Tibial artery (tissue), 4 donors: ENCODE measurements around the gene KRT38.

Experiments used
- DNase-seq, 2 donors: peaks; one replicate each; pipeline ENCODE4 v3.0.0-alpha.2; 2019
- H3K27ac ChIP-seq, 2 donors: fragments of 200-600 bp; sonication (generic) in 1 of 2; 1 replicate in 1 of 2; 2 replicates in 1 of 2; pipeline ENCODE4 v1.5.1; 2018 to 2019; ENCODE audit warnings: mild to moderate bottlenecking in 1 of 2
- H3K27me3 ChIP-seq, 2 donors: fragments of 200-600 bp; sonication (generic) in 1 of 2; one replicate each; pipeline versions ENCODE4 v1.5.1 to v1.6.0; 2016 to 2019
- H3K36me3 ChIP-seq, 3 donors: fragments of 200-600 bp; sonication (generic) in 2 of 3; one replicate each; pipeline ENCODE4 v1.5.1; 2016 to 2019; ENCODE audit warnings: mild to moderate bottlenecking in 2 of 3
- H3K4me1 ChIP-seq, 4 donors: fragments of 200-600 bp; sonication (generic) in 2 of 4; 1 replicate in 3 of 4; 2 replicates in 1 of 4; pipeline ENCODE4 v1.5.1; 2016 to 2019
- H3K4me3 ChIP-seq, 2 donors: fragments of 200-600 bp; sonication (generic) in 1 of 2; 1 replicate in 1 of 2; 2 replicates in 1 of 2; pipeline ENCODE4 v1.5.1; 2018 to 2019; ENCODE audit warnings: mild to moderate bottlenecking in 2 of 2
- H3K9me3 ChIP-seq, 3 donors: fragments of 200-600 bp; sonication (generic) in 1 of 3; one replicate each; pipeline ENCODE4 v1.5.1; 2016 to 2019
- intact Hi-C: fragments of 100-400 bp; cut with DNase I; formaldehyde crosslinking; loops from one replicate; pipeline ENCODE4 v1.15.0; 2023; ENCODE audit warnings: low total_unique reads
- TF ChIP-seq, protein P1 (sequence below), 2 experiments: fragments of 200-600 bp in 1 of 2; fragments of 450-650 bp in 1 of 2; IDR thresholded peaks; one replicate each; pipeline ENCODE4 v1.5.1; 2017 to 2019; ENCODE audit warnings: antibody characterized with exemption in 2 of 2, mild to moderate bottlenecking in 1 of 2, moderate library complexity in 1 of 2

Gene KRT38

GRCh38 chr17:41478237-41478636 is 37.5 kb upstream of the KRT38 start:
- Histone ChIP-seq H3K27ac (no peak overlapping the region), H3K27me3 (no peaks in the 10 kb centered on the region), H3K9me3 (no peaks in the 10 kb centered on the region), H3K4me3 (no peak overlapping the region), H3K4me1 (no peaks in the 10 kb centered on the region), H3K36me3 (no peaks in the 10 kb centered on the region)
- TF ChIP-seq, protein P1, sequence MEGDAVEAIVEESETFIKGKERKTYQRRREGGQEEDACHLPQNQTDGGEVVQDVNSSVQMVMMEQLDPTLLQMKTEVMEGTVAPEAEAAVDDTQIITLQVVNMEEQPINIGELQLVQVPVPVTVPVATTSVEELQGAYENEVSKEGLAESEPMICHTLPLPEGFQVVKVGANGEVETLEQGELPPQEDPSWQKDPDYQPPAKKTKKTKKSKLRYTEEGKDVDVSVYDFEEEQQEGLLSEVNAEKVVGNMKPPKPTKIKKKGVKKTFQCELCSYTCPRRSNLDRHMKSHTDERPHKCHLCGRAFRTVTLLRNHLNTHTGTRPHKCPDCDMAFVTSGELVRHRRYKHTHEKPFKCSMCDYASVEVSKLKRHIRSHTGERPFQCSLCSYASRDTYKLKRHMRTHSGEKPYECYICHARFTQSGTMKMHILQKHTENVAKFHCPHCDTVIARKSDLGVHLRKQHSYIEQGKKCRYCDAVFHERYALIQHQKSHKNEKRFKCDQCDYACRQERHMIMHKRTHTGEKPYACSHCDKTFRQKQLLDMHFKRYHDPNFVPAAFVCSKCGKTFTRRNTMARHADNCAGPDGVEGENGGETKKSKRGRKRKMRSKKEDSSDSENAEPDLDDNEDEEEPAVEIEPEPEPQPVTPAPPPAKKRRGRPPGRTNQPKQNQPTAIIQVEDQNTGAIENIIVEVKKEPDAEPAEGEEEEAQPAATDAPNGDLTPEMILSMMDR (IDR thresholded peaks at IDR 0.05): no peak
- no peak for DNase-seq
- intact Hi-C loops: no loop called here

- Histone ChIP-seq H3K9me3 (no peaks in the 10 kb centered on the region), H3K27ac (no peak overlapping the region), H3K4me3 (no peak overlapping the region), H3K4me1 (no peaks in the 10 kb centered on the region), H3K36me3 (no peaks in the 10 kb centered on the region), H3K27me3 (no peaks in the 10 kb centered on the region)
- no peak for DNase-seq
- TF ChIP-seq, protein P1 (IDR thresholded peaks at IDR 0.05): no peak
- intact Hi-C loops: no loop called here
Measured at GRCh38 chr17:41476866-41477815, 36.4 kb upstream of the KRT38 start.

- Histone ChIP-seq H3K4me1 (no peaks in the 10 kb centered on the region), H3K4me3 (no peak overlapping the region), H3K27me3 (no peaks in the 10 kb centered on the region), H3K36me3 (no peaks in the 10 kb centered on the region), H3K9me3 (no peaks in the 10 kb centered on the region), H3K27ac (no peak overlapping the region)
- TF ChIP-seq, protein P1 (IDR thresholded peaks at IDR 0.05): no peak
- no peak for DNase-seq
- intact Hi-C loops: no loop called here
Measured at GRCh38 chr17:41475421-41475820, 34.6 kb upstream of the KRT38 start.

DNA sequence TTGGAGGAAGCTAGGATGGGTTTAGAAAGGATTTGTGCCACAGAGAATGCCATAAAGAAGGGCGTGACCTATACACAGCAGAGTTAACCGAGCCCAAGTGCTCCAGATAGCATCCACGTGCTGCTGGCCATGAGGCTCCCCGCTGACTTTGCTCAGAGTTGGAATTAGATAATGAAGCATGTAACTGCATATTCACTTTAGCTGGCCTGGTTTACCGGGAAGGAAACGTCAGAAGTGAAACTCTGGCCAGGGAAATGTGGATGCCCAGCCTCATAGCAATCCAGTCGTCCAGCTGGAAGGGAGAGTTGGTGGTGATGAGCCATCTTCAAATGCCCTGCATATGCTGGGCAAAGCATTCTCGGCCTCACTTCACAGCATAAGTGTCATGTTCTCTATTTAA is 34.1 kb upstream of the KRT38 start:
- Histone ChIP-seq H3K27me3 (no peaks in the 10 kb centered on the region), H3K9me3 (no peaks in the 10 kb centered on the region), H3K4me1 (no peaks in the 10 kb centered on the region), H3K4me3 (no peak overlapping the region), H3K36me3 (no peaks in the 10 kb centered on the region), H3K27ac (no peak overlapping the region)
- intact Hi-C loops: no loop called here
- TF ChIP-seq, protein P1 (IDR thresholded peaks at IDR 0.05): no peak
- DNase-seq: no peak

- intact Hi-C loops: no loop called here
- Histone ChIP-seq H3K36me3 (no peaks in the 10 kb centered on the region), H3K9me3 (peaks cover 0 to 6% (median 0%) of the 10 kb centered on the region in 3 donors), H3K4me3 (no peak overlapping the region), H3K27ac (no peak overlapping the region), H3K4me1 (no peaks in the 10 kb centered on the region), H3K27me3 (peaks cover 0 to 10% of the 10 kb centered on the region in 2 donors)
- TF ChIP-seq, protein P1 (IDR thresholded peaks at IDR 0.05): no peak
- no peak for DNase-seq
Measured at GRCh38 chr17:41468346-41468745, 27.6 kb upstream of the KRT38 start.
